Right lobe of liver (tissue), 4 donors: ENCODE measurements around the gene GRIFIN.

ENCODE experiments used
- POLR2A ChIP-seq: fragments of 450-650 bp; IDR thresholded peaks from one replicate; pipeline ENCODE4 v1.6.1; 2017; ENCODE audit warnings: antibody characterized with exemption, mild to moderate bottlenecking
- TF ChIP-seq, protein P1 (sequence below), 4 donors: fragments of 200-600 bp in 3 of 4; fragments of 450-650 bp in 1 of 4; IDR thresholded peaks; one replicate each; pipeline versions ENCODE4 v1.5.1 to v1.8.0; 2016 to 2022; ENCODE audit warnings: antibody characterized with exemption in 4 of 4, mild to moderate bottlenecking in 2 of 4
- donor health status: DM: no; HTN: no; CAD: no.
- donor health status: DM: no; HTN: no; CAD: no.
- donor health status: DM: no; HTN: yes; CAD: no.

DNA sequence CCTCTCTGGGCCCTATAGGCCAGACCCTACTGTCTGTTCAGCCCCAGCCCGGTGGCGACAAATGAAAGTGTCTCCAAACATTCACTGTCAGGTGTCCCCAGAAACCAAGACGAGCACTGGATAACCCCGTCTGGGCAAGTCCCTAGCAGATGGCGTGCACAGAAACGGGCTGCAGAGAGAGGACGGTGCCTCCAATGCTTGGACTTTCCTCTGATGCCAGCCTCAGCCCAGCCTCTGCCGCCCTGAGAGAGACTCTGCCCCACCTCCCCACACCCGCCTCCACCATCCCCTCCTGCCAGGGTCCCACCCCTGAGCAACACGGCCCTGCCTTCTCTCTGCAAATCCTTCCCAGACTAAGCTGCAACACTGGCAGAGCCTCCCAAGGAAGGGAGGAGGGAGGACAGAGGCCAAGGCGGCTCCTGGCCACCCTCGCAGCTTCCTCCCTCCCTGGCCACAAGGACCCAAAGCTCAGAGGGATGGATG is 36.0 kb upstream of the GRIFIN start:
- TF ChIP-seq POLR2A, result no peak
- TF ChIP-seq, protein P1, sequence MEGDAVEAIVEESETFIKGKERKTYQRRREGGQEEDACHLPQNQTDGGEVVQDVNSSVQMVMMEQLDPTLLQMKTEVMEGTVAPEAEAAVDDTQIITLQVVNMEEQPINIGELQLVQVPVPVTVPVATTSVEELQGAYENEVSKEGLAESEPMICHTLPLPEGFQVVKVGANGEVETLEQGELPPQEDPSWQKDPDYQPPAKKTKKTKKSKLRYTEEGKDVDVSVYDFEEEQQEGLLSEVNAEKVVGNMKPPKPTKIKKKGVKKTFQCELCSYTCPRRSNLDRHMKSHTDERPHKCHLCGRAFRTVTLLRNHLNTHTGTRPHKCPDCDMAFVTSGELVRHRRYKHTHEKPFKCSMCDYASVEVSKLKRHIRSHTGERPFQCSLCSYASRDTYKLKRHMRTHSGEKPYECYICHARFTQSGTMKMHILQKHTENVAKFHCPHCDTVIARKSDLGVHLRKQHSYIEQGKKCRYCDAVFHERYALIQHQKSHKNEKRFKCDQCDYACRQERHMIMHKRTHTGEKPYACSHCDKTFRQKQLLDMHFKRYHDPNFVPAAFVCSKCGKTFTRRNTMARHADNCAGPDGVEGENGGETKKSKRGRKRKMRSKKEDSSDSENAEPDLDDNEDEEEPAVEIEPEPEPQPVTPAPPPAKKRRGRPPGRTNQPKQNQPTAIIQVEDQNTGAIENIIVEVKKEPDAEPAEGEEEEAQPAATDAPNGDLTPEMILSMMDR (IDR thresholded peaks at IDR 0.05), result no peak
